Limb (tissue), 2 donors: ENCODE data around the gene BAG5.
"Not testable (repeated sequence)": the region's sequence is repeated elsewhere in the genome, so short reads cannot be mapped to it uniquely, and the experiment has no call there.

Experiments used
- DNase-seq, 2 donors: peaks; one replicate each; pipeline ENCODE4 v3.0.0-alpha.2; 2016; ENCODE audit errors: extremely low spot score in 2 of 2

The BAG5 gene

DNA sequence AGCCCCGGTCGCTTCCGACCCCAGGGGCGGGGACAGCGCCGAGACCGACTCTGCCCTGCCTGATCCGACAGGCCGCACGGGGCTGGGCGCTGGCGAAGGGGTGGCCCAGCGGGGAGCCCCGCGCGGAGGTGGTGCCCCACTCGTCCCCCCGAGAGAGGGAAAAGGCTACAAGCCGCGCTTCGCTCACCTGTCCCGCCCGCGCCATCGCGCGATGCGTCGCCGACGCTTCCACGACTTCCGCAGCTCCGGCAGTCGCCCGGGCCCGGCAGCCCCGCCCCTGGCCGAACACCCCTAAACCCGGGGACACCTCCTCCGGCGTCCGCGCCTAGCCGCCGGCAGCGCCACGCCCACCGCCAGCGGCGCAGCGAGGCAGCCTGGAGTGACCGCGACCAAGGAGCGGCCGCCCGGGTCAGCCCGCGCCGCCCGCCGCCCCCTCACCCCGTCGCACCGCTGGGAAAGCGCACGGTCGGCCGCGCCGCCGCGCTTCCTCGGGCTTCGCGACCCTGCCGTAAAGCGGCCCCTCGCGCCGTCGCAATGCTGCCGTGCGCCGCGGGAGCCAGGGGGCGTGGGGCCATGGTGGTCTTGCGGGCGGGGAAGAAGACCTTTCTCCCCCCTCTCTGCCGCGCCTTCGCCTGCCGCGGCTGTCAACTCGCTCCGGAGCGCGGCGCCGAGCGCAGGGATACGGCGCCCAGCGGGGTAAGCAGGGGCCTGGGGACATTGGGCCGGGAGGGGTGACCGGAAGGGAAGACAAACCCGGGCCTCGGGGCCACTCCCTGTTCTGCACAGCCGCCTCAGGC lies at the start of gene BAG5, which contains the start of gene COA8:
Gene BAG5, minus strand, starts transcription at position 229 of the 797 bp plus-strand sequence. CDS start 1,493 bp downstream, outside the sequence.
Gene COA8, plus strand, starts transcription at position 532 of the 797 bp plus-strand sequence. Its CDS starts 42 bp downstream, at position 574.
- peak; percentile 85 to 93 for DNase-seq

GRCh38 chr14:103611215-103611614 lies 48.8 kb upstream of the BAG5 start:
- no peak for DNase-seq

DNA sequence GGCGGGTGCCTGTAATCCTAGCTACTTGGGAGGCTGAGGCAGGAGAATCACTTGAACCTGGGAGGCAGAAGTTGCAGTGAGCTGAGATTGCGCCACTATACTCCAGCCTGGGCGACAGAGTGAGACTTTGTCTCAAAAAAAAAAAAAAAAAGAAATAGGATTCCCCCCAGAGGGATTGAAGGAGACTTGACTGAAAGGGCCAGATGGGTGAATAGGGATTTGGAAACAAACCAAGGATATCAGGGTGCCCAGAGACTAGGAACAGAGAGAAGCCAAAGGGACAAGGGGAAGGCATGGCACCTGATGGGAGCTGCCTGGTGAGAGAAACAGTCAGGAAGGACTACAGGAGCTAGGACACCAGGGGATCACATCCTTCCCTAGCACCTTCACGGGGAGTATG lies 46.6 kb upstream of the BAG5 start:
- DNase-seq, result not testable (repeated sequence)

DNA sequence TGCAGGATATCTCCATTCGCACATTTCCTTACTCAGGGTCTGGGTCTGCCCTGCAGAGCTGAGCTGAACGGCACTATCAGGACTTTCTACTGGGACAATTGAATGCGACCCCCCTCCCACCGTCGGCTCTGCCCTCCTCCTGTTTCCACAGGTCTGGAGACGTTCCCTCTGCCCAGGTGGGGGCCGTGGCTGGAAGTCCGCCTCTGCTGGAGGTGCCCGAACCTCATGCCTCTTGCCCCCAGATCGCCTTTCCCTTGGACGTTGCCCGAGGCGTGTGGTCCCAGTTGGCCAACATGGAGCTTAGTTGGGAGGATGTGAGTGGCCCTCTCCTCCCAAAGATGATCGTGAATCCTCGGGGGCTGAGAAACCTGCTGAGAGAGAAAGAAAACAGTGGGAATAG lies 45.4 kb upstream of the BAG5 start:
- no peak for DNase-seq

- DNase-seq, result peak; percentile 84 to 95
Measured at GRCh38 chr14:103606963-103607668, 44.7 kb upstream of the BAG5 start.

- no peak for DNase-seq
Measured at GRCh38 chr14:103604620-103605019, 42.2 kb upstream of the BAG5 start.

- no peak for DNase-seq
Measured at GRCh38 chr14:103600503-103600902, 38.0 kb upstream of the BAG5 start.

DNA sequence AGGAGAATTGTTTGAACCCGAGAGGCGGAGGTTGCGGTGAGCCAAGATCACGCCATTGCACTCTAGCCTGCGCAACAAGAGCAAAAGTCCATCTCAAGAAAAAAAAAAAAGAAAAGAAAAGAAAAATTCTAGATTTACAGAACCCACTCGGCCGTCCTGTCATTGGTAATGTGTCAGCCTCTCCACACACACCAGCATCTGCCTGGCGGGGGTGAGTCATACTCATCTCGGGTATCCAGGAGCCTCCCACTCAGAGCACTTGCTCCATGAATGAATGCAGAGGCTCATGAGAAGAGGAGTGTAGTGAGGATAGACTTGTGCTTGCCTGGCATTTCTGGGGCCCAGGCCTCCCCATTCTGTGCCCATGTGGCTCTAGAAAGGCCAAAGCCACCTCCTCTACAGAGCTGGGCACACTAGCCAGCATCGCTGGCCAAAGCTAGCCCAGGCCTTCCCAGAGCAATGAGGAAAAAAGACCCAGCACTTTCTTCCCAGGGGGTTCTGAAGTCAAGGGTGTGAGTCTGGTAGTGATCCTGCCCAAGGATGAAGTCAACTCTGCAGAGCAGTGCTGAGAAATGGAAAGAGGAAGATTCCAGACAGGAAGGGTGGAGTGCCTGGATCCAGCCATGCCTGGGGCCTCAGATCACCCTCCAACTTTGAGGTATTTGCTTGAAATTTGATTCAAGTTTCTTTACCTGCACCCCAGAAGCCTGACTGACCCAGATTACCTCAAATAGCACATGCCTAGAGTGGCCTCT lies 35.3 kb upstream of the BAG5 start:
- no peak for DNase-seq

GRCh38 chr14:103594265-103594664 lies 31.8 kb upstream of the BAG5 start:
- DNase-seq, result peak in 1 of 2 donors; percentile 54

DNA sequence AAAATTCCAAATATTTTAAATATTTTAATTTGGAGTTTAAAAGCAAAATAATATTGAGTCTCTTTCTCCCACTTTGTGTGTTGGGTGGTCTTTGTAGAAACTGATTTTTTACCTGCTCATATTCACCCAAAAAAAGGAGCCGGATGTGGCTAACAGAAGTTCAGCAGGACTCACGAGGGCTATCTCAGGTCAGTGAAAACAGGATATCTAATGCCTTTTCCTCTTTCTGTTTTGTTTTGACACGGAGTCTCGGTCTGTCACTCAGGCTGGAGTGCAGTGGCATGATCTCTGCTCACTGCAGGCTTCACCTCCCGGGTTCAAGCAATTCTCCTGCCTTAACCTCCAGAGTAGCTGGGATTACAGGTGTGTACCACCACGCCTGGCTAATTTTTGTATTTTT lies 31.1 kb upstream of the BAG5 start:
- DNase-seq, result no peak

DNA sequence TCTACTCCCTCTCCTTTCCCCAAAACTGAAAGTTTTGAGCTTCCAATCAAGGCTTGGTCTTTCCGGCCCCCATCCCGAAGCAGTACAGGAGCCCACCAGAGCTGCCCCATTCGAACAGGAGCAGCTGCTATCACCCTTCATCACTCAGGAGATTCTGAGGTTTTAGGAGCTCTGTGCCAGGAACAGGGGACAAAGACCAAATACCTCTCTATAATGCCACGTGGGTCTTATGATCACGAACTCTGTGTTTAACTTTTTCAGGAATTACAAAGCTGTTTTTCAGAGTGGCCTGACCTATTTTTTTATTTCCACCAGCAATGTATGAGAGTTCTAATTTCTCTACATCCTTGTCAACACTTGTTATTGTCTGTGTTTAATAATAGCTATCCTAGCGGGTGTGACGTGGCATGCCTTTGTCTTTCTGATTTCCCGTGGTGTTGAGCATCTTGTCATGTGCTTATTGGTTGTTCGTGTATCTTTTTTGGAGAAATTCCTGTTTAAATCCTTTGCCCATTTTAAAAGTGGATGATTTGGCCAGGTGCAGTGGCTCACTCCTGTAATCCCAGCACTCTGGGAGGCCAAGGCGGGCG lies 22.0 kb upstream of the BAG5 start:
- no peak for DNase-seq

DNA sequence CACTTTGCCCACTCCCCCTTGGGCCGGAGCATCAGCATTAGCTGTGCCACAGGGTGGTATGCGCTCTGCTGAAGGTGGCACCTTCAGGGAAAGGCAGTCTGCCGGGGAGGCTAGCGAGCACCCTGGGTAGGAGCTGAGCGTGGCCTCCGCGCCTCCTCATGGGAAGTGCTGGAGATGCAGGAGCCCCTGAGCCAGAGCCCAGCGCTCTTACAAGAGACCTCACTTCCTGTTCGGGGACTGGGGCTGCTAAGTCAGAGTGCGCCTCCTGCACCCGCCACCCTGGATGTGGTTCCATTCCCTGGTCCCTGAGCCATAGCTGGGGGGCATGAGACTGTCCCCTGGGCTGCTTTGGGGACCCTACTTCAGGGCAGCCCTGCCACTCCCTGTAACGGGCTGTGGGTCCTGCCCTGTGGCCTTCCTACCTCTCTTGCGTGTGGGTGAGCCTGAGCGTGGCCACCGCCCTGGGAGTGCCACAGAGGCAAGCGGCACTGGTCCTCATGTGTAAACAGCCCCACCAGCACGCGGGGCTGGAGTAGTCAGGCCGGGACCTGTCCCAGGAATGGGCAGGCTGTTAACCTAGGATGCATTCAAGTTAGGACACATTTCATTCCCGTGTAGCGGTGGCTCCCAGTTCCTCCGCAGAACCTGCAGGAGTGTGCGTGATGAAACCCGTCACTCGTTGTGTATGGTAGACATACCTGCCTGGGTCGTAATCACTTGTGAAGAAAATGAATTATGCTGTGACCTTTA lies 19.7 kb upstream of the BAG5 start:
- DNase-seq, result no peak

DNA sequence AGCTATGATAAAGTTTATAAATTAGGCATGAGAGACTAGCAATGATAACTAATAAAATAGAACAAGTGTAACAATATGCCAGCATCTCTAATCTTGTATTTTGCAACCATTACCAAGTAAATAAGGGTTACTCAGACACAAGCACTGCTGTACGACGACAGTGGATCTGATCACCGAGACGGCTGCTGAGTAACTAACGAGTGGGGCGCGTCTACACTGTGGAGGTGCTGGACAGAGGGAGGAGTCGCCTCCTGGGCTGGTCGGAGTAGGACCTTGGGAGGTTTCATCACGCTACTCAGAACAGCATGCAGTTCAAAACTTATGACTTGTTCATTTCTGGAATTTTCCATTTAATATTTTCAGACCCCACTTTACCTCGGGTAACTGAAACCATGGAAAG lies 18.7 kb upstream of the BAG5 start:
- DNase-seq, result no peak

GRCh38 chr14:103578401-103579075 lies 16.1 kb upstream of the BAG5 start:
- no peak for DNase-seq

- peak; percentile 78 to 84 for DNase-seq
Measured at GRCh38 chr14:103576371-103577024, 14.0 kb upstream of the BAG5 start.

DNA sequence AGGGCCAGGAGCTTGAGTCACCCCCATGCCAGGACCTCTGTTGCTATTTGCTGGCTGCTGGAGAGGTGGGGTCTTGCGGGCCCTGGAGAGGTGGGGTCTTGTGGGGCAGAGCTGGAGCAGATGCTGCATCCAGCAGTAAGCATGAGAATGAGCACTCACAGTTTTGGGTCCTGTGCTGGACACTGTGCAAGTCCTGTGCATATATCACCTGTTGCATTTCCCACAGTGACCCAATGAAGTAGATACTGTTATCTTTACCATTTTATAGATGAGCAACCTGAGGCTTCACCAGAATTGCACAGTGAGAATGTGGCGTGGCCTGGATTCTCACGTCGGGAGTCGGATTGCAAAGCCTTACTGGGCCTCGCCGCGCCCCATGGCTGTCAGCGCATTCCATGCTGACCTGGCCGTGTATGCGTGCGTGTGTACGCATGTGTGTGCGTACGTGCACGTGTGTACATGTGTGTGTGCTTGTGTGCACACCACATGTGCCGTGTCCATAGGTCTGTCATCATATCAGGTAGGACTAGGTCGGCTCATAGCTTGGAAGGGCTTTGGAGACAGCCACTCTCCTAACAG lies 12.3 kb upstream of the BAG5 start:
- no peak for DNase-seq

- DNase-seq, result no peak
Measured at GRCh38 chr14:103574104-103574503, 11.6 kb upstream of the BAG5 start.

- DNase-seq, result no peak
Measured at GRCh38 chr14:103569408-103569807, 7.0 kb upstream of the BAG5 start.

GRCh38 chr14:103568952-103569351 lies 6.5 kb upstream of the BAG5 start:
- DNase-seq, result no peak
